ENCODE results near the gene IKZF3. TPM values are rescaled to one million over a fixed set of nuclear protein-coding genes. Genes with fewer than 3 reads are reported as not detected.

The IKZF3 gene
- total RNA-seq, 1 donor from 2014 or later, result not detected

DNA sequence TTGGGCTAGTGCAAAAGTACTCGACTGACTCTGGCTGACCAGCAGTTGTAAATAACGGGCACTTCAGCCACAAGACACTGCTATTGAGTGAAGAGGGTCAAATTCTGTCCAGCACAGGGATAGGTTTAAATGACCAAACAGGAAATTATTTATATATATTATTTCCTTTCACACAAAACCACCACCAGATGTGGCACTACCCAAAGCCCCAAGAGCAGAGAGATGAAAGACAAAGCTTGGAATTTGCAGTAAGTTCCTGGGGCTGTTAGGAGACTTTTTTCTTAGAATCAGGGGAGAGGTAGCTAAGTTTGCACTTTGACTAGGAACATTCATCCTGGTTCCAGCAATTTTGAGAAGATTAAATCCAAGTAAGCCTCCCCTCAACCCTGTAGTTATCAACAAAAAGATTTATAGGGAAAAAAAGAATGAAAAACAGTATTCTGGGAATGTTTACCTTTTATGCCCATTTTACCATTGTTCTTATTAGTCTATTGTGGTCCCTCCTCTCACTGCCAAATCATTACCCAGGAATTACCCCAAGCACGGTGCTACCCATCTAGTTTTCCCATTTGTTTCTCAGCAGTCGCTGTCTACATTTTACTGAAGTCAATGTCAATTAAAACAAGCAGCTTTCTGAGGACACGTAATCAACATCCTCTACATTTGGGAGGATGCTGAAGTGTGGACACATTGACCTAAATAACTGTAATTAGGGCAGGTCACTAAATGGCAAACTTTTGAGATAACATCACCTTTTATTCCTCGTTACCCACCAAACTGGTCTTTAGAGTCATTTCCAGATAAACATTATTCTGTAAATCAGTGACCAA, 82.9 kb downstream of the IKZF3 start:
- Mint-ChIP-seq H3K27me3 (peaks cover 12% of the 10 kb centered on the region), H3K9me3 (ENCODE audit: low read depth) (peaks cover 3% of the 10 kb centered on the region), H3K4me3 (ENCODE audit: low read depth) (no peak overlapping the region), H3K4me1 (ENCODE audit: low read depth) (peaks cover 17% of the 10 kb centered on the region), H3K27ac (no peak overlapping the region), H3K36me3 (ENCODE audit: insufficient read depth) (no peaks in the 10 kb centered on the region)
- no peak for TF ChIP-seq CTCF (IDR thresholded peaks at IDR 0.05; ENCODE audit: unreplicated experiment)
- no peak for DNase-seq (ENCODE audit: low spot score, unreplicated experiment)

GRCh38 chr17:39777534-39778365, 86.4 kb downstream of the IKZF3 start:
- no peak for TF ChIP-seq CTCF (IDR thresholded peaks at IDR 0.05; ENCODE audit: unreplicated experiment)
- Mint-ChIP-seq H3K4me3 (ENCODE audit: low read depth) (no peak overlapping the region), H3K27me3 (peaks cover 13% of the 10 kb centered on the region), H3K36me3 (ENCODE audit: insufficient read depth) (no peaks in the 10 kb centered on the region), H3K4me1 (ENCODE audit: low read depth) (peaks cover 16% of the 10 kb centered on the region), H3K9me3 (ENCODE audit: low read depth) (no peaks in the 10 kb centered on the region), H3K27ac (no peak overlapping the region)
- DNase-seq (ENCODE audit: low spot score, unreplicated experiment), result no peak

GRCh38 chr17:39776252-39776651, 87.9 kb downstream of the IKZF3 start:
- Mint-ChIP-seq H3K36me3 (ENCODE audit: insufficient read depth) (no peaks in the 10 kb centered on the region), H3K27ac (no peak overlapping the region), H3K4me3 (ENCODE audit: low read depth) (no peak overlapping the region), H3K27me3 (peaks cover 22% of the 10 kb centered on the region), H3K4me1 (ENCODE audit: low read depth) (peaks cover 3% of the 10 kb centered on the region), H3K9me3 (ENCODE audit: low read depth) (no peaks in the 10 kb centered on the region)
- no peak for TF ChIP-seq CTCF (IDR thresholded peaks at IDR 0.05; ENCODE audit: unreplicated experiment)
- DNase-seq (ENCODE audit: low spot score, unreplicated experiment), result no peak

- no peak for TF ChIP-seq CTCF (IDR thresholded peaks at IDR 0.05; ENCODE audit: unreplicated experiment)
- Mint-ChIP-seq H3K27ac (no peak overlapping the region), H3K36me3 (ENCODE audit: insufficient read depth) (no peaks in the 10 kb centered on the region), H3K9me3 (ENCODE audit: low read depth) (no peaks in the 10 kb centered on the region), H3K27me3 (peaks cover 22% of the 10 kb centered on the region), H3K4me1 (ENCODE audit: low read depth) (peaks cover 4% of the 10 kb centered on the region), H3K4me3 (ENCODE audit: low read depth) (no peak overlapping the region)
- DNase-seq (ENCODE audit: low spot score, unreplicated experiment), result no peak
These were observed 89.1 kb downstream of the IKZF3 start for GRCh38 chr17:39775031-39775430.

DNA sequence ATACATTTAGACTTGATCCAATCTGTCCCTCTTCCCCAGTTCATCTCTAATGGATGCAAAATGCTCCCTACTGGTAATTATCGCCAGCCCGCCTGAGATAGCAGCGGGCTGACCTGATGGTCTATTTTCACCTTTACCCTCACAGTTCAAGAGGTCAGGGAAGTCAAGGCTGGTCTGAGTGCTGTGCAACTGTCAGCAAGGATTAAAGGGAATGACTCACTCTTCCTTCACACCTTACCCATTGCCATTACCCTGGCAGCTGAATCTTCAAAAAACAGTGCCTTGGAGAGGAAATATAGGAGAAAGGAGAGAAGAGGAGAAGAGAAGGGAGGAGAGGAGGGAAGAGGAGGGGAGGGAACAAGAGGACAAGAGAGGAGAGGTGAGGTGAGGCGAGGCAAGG, 90.1 kb downstream of the IKZF3 start:
- Mint-ChIP-seq H3K9me3 (ENCODE audit: low read depth) (no peaks in the 10 kb centered on the region), H3K4me1 (ENCODE audit: low read depth) (peaks cover 5% of the 10 kb centered on the region), H3K36me3 (ENCODE audit: insufficient read depth) (no peaks in the 10 kb centered on the region), H3K27ac (no peak overlapping the region), H3K4me3 (ENCODE audit: low read depth) (no peak overlapping the region), H3K27me3 (peaks cover 24% of the 10 kb centered on the region)
- TF ChIP-seq CTCF (IDR thresholded peaks at IDR 0.05; ENCODE audit: unreplicated experiment), result no peak
- DNase-seq (ENCODE audit: low spot score, unreplicated experiment), result no peak

All from progenitor cell of endocrine pancreas (in vitro differentiated cells).